Measurements from ENCODE around the gene STK10.
A peak's percentile ranks its signal among the peaks of the same experiment; 100 is the strongest.
"Not testable (repeated sequence)": the region's sequence is repeated elsewhere in the genome, so short reads cannot be mapped to it uniquely, and the experiment has no call there.

STK10 gene

GRCh38 chr5:172150514-172151425, 37.3 kb downstream of the STK10 start:
- H3K4me3 ChIP-seq (ENCODE audit: control insufficient read depth, low read depth, low read length), result no peak overlapping the region
- DNase-seq (ENCODE audit: low read depth), result no peak
- no peak for TF ChIP-seq CTCF (IDR thresholded peaks at IDR 0.05; ENCODE audit: control insufficient read depth, insufficient read depth, low read depth, low read length, missing control alignments)

- not testable (repeated sequence) for DNase-seq (ENCODE audit: low read depth); H3K4me3 ChIP-seq (ENCODE audit: control insufficient read depth, low read depth, low read length)
These were observed 38.5 kb downstream of the STK10 start for GRCh38 chr5:172149481-172149880.

- TF ChIP-seq CTCF (IDR thresholded peaks at IDR 0.05; ENCODE audit: control insufficient read depth, insufficient read depth, low read depth, low read length, missing control alignments), result no peak
- H3K4me3 ChIP-seq (ENCODE audit: control insufficient read depth, low read depth, low read length), result no peak overlapping the region
- DNase-seq (ENCODE audit: low read depth), result peak; percentile 14
These were observed 39.0 kb downstream of the STK10 start for GRCh38 chr5:172149073-172149472.

- DNase-seq (ENCODE audit: low read depth), result no peak
- H3K4me3 ChIP-seq (ENCODE audit: control insufficient read depth, low read depth, low read length), result no peak overlapping the region
- TF ChIP-seq CTCF (IDR thresholded peaks at IDR 0.05; ENCODE audit: control insufficient read depth, insufficient read depth, low read depth, low read length, missing control alignments), result no peak
These were observed 39.6 kb downstream of the STK10 start for GRCh38 chr5:172148381-172148780.

- no peak for TF ChIP-seq CTCF (IDR thresholded peaks at IDR 0.05; ENCODE audit: control insufficient read depth, insufficient read depth, low read depth, low read length, missing control alignments)
- DNase-seq (ENCODE audit: low read depth), result no peak
These were observed 40.2 kb downstream of the STK10 start for GRCh38 chr5:172147857-172148256.

GRCh38 chr5:172146748-172147092, 41.3 kb downstream of the STK10 start:
- TF ChIP-seq CTCF (IDR thresholded peaks at IDR 0.05; ENCODE audit: control insufficient read depth, insufficient read depth, low read depth, low read length, missing control alignments), result no peak
- no peak for DNase-seq (ENCODE audit: low read depth)
- H3K4me3 ChIP-seq (ENCODE audit: control insufficient read depth, low read depth, low read length), result no peak overlapping the region

More at GRCh38 chr5:172147857-172148256, 40.2 kb downstream of the STK10 start:
- no peak overlapping the region for H3K4me3 ChIP-seq (ENCODE audit: control insufficient read depth, low read depth, low read length)

GRCh38 chr5:172145870-172146747, 41.9 kb downstream of the STK10 start:
- no peak for DNase-seq (ENCODE audit: low read depth)
- H3K4me3 ChIP-seq (ENCODE audit: control insufficient read depth, low read depth, low read length), result no peak overlapping the region
- TF ChIP-seq CTCF (IDR thresholded peaks at IDR 0.05; ENCODE audit: control insufficient read depth, insufficient read depth, low read depth, low read length, missing control alignments), result no peak
